ENCODE results near the gene MYO7B.
A peak's percentile ranks its signal among the peaks of the same experiment; 100 is the strongest.

The MYO7B gene

DNA sequence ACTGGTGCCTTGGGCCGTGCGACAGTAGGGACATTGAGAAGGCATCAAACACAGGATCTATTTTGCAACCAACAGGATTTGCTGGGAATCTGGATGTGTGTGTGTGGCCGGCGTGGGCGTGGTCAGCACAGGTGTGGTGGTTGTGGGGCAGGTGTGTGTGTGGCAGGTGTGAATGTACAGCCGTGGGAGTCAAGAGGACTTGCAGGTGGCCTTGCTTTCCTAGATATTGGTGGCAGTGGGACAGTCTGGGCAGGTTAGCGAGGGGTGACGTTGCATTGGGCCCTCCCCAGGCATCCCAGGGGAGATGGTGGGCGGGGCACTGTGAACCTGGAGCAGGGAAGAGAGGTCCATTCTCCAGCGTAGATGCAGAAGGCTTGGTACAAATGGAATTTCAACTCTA, 143.0 kb downstream of the MYO7B start:
- H3K27ac ChIP-seq (ENCODE audit: insufficient read depth in 1 of 2, low read depth in 1 of 2, low read length in 2 of 2, poor library complexity in 1 of 2, severe bottlenecking in 2 of 2), result no peak overlapping the region
- POLR2A ChIA-PET, result no interaction called here
- no peak overlapping the region for H3K4me3 ChIP-seq (ENCODE audit: control insufficient read depth in 1 of 7, extremely low read depth in 1 of 7, insufficient read depth in 4 of 7, low read depth in 2 of 7, low read length in 6 of 7)
- 98% methylated on average over 7 of the region's 10 CpGs for WGBS (ENCODE audit: insufficient coverage)
- CTCF ChIA-PET, result interaction anchor here (1.3 kb wide), 1 partner anchor 24 kb away, joined by 3 read pairs; no protein-coding TSS in a partner anchor
- no peaks in the 10 kb centered on the region for H3K9me3 ChIP-seq (ENCODE audit: control extremely low read depth in 1 of 5, control insufficient read depth in 4 of 5, insufficient read depth in 2 of 5, low read depth in 1 of 5, low read length in 4 of 5)
- peaks cover 0 to 13% (median 11%) of the 10 kb centered on the region in 4 experiments for H3K4me1 ChIP-seq (ENCODE audit: control extremely low read depth in 1 of 4, control insufficient read depth in 4 of 4, insufficient read depth in 4 of 4, low read length in 3 of 4)
- no peaks in the 10 kb centered on the region for H3K36me3 ChIP-seq (ENCODE audit: control insufficient read depth in 4 of 4, insufficient read depth in 4 of 4, low read length in 3 of 4)
- no peak for DNase-seq
- H3K27me3 ChIP-seq (replicated peaks in 2 of 5; ENCODE audit: control insufficient read depth in 4 of 5, insufficient read depth in 5 of 5, low read length in 4 of 5), result peaks cover 3 to 45% (median 21%) of the 10 kb centered on the region in 5 experiments

DNA sequence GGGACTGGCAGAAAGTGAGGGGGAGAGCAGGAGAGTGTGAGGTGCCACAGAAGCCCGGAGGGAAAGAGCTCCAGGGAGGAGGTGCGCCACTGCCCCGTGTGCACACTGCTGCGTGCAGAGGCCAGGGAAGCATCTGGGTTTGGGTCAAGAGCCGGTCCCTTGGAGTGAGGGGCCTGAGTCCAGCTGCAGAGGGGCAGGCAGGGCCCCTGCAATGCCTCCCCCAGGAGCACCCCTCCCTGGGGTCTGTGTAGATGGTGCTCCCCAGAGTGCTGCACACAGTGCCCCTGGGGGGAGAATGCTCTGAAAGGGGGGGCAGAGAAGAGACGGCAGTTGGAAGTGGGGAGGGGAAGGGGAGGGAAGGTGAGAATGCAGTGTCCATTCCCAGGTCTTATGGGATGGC, 143.5 kb downstream of the MYO7B start:
- WGBS (ENCODE audit: insufficient coverage), result 93% methylated on average over 6 of the region's 6 CpGs
- DNase-seq, result no peak
- peaks cover 3 to 40% (median 18%) of the 10 kb centered on the region in 5 experiments for H3K27me3 ChIP-seq (replicated peaks in 2 of 5; ENCODE audit: control insufficient read depth in 4 of 5, insufficient read depth in 5 of 5, low read length in 4 of 5)
- no peaks in the 10 kb centered on the region for H3K36me3 ChIP-seq (ENCODE audit: control insufficient read depth in 4 of 4, insufficient read depth in 4 of 4, low read length in 3 of 4)
- no peak overlapping the region for H3K27ac ChIP-seq (ENCODE audit: insufficient read depth in 1 of 2, low read depth in 1 of 2, low read length in 2 of 2, poor library complexity in 1 of 2, severe bottlenecking in 2 of 2)
- no peak overlapping the region for H3K4me3 ChIP-seq (ENCODE audit: control insufficient read depth in 1 of 7, extremely low read depth in 1 of 7, insufficient read depth in 4 of 7, low read depth in 2 of 7, low read length in 6 of 7)
- no peaks in the 10 kb centered on the region for H3K9me3 ChIP-seq (ENCODE audit: control extremely low read depth in 1 of 5, control insufficient read depth in 4 of 5, insufficient read depth in 2 of 5, low read depth in 1 of 5, low read length in 4 of 5)
- peaks cover 0 to 12% (median 11%) of the 10 kb centered on the region in 4 experiments for H3K4me1 ChIP-seq (ENCODE audit: control extremely low read depth in 1 of 4, control insufficient read depth in 4 of 4, insufficient read depth in 4 of 4, low read length in 3 of 4)
- ChIA-PET CTCF (interaction anchor here (1.1 to 1.3 kb wide), 3 partner anchors 15 to 23 kb away, joined by 3 to 4 read pairs (median 3); no protein-coding TSS in a partner anchor), POLR2A (no interaction called here)

DNA sequence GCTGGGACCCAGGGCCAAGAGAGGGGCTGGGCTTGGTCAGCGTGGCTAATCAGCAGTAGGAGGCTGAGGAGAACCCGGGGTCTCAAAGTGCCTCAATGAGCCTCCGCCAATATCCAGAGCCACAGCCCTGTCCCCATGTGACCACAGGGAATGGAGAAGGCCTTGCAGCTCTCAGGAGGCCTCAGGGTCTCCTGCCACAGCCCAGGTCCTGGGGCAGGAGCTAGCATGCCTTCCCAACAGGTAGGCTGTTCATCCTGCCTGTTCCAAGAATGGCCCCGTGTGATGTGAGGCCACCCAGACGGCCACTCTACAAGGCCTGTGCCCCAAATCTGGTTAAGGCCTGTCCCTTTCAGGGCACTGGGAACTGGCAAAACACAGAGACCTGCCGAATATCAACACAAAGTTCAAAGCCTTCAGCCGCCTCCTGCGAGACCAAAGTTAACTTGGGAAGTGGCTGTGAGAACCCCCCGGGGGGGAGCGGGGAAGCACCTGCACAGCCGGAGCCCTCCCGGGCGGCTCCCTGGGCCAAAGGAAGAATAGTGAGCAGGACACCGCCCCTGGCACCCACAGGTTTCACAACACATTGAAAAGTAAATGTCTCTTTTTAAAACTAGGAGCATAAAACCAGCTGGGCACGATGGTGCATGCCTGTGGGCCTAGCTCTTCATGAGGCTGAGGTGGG, 144.3 kb downstream of the MYO7B start:
- H3K27me3 ChIP-seq (replicated peaks in 2 of 5; ENCODE audit: control insufficient read depth in 4 of 5, insufficient read depth in 5 of 5, low read length in 4 of 5), result peaks cover 3 to 32% (median 16%) of the 10 kb centered on the region in 5 experiments
- WGBS (ENCODE audit: insufficient coverage), result 92% methylated on average over 14 of the region's 15 CpGs
- POLR2A ChIA-PET, result no interaction called here

DNA sequence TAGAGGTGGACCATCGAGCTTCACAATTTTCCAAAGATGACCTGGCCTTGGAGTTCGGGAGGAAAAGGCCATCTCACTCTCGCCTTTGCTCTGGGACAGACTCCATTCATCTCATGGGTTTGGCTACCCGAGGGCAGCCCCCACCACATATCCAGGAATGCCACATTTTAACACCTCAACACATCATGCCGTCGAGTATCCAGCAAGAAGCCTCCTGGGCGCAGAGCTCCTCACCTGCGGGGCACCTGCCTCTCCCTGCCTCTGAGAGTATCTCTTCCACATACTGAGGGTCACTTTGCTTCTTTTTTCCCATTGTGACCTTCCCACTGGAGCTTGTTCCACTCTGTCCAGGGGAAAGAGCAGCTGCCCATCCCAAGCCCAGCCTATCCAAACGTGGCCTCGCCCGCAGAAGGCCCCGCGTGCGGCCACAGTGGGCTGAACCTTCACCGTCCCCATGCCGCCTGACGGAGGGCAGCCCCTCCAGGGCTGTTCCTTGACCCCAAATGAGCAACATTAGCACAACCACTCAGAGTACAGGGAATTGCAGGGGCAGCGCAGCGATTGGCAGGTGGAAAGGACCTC, 145.3 kb downstream of the MYO7B start:
- H3K36me3 ChIP-seq (ENCODE audit: control insufficient read depth in 4 of 4, insufficient read depth in 4 of 4, low read length in 3 of 4), result no peaks in the 10 kb centered on the region
- no peak for DNase-seq
- WGBS (ENCODE audit: insufficient coverage), result 87% methylated on average over 10 of the region's 19 CpGs
- CTCF ChIA-PET, result interaction anchor here (1.2 to 1.4 kb wide), 2 partner anchors 9 to 89 kb away, joined by 3 to 5 read pairs; no protein-coding TSS in a partner anchor
- H3K9me3 ChIP-seq (ENCODE audit: control extremely low read depth in 1 of 5, control insufficient read depth in 4 of 5, insufficient read depth in 2 of 5, low read depth in 1 of 5, low read length in 4 of 5), result no peaks in the 10 kb centered on the region
- H3K4me3 ChIP-seq (ENCODE audit: control insufficient read depth in 1 of 7, extremely low read depth in 1 of 7, insufficient read depth in 4 of 7, low read depth in 2 of 7, low read length in 6 of 7), result no peak overlapping the region
- peaks cover 0 to 4% (median 1%) of the 10 kb centered on the region in 4 experiments for H3K4me1 ChIP-seq (ENCODE audit: control extremely low read depth in 1 of 4, control insufficient read depth in 4 of 4, insufficient read depth in 4 of 4, low read length in 3 of 4)
- peaks cover 2 to 25% (median 13%) of the 10 kb centered on the region in 5 experiments for H3K27me3 ChIP-seq (replicated peaks in 2 of 5; ENCODE audit: control insufficient read depth in 4 of 5, insufficient read depth in 5 of 5, low read length in 4 of 5)
- H3K27ac ChIP-seq (ENCODE audit: insufficient read depth in 1 of 2, low read depth in 1 of 2, low read length in 2 of 2, poor library complexity in 1 of 2, severe bottlenecking in 2 of 2), result no peak overlapping the region
- POLR2A ChIA-PET, result no interaction called here

More for the DNA sequence above, 144.3 kb downstream of the MYO7B start:
- no peak overlapping the region for H3K27ac ChIP-seq (ENCODE audit: insufficient read depth in 1 of 2, low read depth in 1 of 2, low read length in 2 of 2, poor library complexity in 1 of 2, severe bottlenecking in 2 of 2)
- H3K4me1 ChIP-seq (ENCODE audit: control extremely low read depth in 1 of 4, control insufficient read depth in 4 of 4, insufficient read depth in 4 of 4, low read length in 3 of 4), result peaks cover 0 to 7% (median 4%) of the 10 kb centered on the region in 4 experiments
- H3K9me3 ChIP-seq (ENCODE audit: control extremely low read depth in 1 of 5, control insufficient read depth in 4 of 5, insufficient read depth in 2 of 5, low read depth in 1 of 5, low read length in 4 of 5), result no peaks in the 10 kb centered on the region
- no peak for DNase-seq
- CTCF ChIA-PET, result interaction anchor here (1.1 to 1.4 kb wide), 5 partner anchors 8 to 88 kb away, joined by 3 to 5 read pairs (median 3); no protein-coding TSS in a partner anchor
- H3K4me3 ChIP-seq (ENCODE audit: control insufficient read depth in 1 of 7, extremely low read depth in 1 of 7, insufficient read depth in 4 of 7, low read depth in 2 of 7, low read length in 6 of 7), result no peak overlapping the region
- H3K36me3 ChIP-seq (ENCODE audit: control insufficient read depth in 4 of 4, insufficient read depth in 4 of 4, low read length in 3 of 4), result no peaks in the 10 kb centered on the region

DNA sequence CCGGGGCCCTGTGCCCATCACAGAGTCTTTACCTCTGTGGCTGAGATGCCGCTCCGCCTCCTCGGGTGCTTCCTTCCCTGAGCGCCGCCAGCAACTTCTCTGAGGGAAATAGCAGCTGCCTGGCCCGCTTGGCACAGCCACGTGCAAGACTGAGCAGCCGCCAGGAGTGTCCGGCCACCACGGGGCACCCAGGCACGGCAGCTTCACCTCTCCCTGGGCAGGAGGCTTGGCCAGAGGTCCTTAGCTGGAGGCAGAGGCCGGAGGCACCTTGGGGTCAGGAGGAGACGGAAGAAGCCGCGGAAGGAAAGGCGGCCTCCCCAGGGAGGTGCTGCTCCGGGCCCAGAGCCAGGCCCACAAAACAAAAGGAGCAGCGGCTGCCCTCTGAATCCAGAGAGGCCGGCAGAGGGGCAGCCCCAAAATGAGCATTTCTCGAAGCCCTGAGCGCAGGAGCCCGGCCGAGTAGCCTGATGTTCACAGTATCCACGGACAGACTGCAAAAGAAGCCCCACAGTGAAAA, 145.9 kb downstream of the MYO7B start:
- peak in 2 of 3 donors; percentile 13 to 35 for DNase-seq
- H3K27me3 ChIP-seq (replicated peaks in 2 of 5; ENCODE audit: control insufficient read depth in 4 of 5, insufficient read depth in 5 of 5, low read length in 4 of 5), result peaks cover 0 to 20% (median 9%) of the 10 kb centered on the region in 5 experiments
- CTCF ChIA-PET, result no interaction called here
- H3K4me3 ChIP-seq (ENCODE audit: control insufficient read depth in 1 of 7, extremely low read depth in 1 of 7, insufficient read depth in 4 of 7, low read depth in 2 of 7, low read length in 6 of 7), result peak overlapping the region in 1 of 7 experiments; percentile 13
- POLR2A ChIA-PET, result no interaction called here
- H3K4me1 ChIP-seq (ENCODE audit: control extremely low read depth in 1 of 4, control insufficient read depth in 4 of 4, insufficient read depth in 4 of 4, low read length in 3 of 4), result peaks cover 0 to 4% (median 1%) of the 10 kb centered on the region in 4 experiments
- no peaks in the 10 kb centered on the region for H3K9me3 ChIP-seq (ENCODE audit: control extremely low read depth in 1 of 5, control insufficient read depth in 4 of 5, insufficient read depth in 2 of 5, low read depth in 1 of 5, low read length in 4 of 5)
- 48% methylated on average over 24 of the region's 25 CpGs for WGBS (ENCODE audit: insufficient coverage)
- no peak overlapping the region for H3K27ac ChIP-seq (ENCODE audit: insufficient read depth in 1 of 2, low read depth in 1 of 2, low read length in 2 of 2, poor library complexity in 1 of 2, severe bottlenecking in 2 of 2)
- H3K36me3 ChIP-seq (ENCODE audit: control insufficient read depth in 4 of 4, insufficient read depth in 4 of 4, low read length in 3 of 4), result no peaks in the 10 kb centered on the region

DNA sequence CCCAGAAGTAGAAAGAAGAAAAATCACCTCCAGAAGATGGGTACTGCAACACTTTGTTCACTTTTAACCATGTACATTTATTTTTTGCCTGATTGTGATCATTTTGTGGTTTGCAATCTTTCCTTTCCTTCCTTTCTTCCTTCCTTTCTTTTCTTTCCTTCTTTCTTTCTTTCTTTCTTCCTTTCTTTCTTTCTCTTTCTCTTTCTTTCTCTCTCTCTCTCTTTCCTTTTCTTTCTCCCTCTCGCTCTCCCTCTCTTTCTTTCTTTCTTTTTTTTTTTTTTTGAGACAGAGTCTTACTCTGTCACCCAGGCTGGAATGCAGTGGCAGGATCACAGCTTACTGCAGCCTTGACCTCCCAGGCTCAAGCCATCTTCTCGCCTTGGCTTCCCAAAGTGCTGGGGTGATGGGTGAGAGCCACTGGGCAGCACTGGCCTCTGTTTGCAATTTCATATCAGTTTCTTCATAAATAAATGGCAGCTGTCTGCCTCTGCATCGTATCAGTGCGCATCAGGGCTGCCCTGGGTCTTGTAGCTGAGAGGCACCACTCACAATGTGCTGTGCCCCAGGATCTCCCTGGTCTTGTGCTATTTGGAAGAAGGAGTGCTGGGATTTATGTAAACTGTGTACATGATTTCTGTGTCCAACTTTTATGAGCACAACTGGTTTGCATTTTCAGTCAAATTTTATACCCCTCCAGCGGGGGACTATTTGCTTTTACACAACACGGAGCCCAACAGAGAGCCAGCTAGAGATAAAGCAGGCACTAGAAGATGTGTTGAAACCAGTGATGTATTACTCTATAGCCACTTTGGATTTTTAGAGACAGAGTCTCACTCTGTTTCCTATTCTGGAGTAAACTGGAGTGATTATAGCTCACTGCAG, 146.7 kb downstream of the MYO7B start:
- CTCF ChIA-PET, result no interaction called here
- H3K4me1 ChIP-seq (ENCODE audit: control extremely low read depth in 1 of 4, control insufficient read depth in 4 of 4, insufficient read depth in 4 of 4, low read length in 3 of 4), result peaks cover 0 to 4% (median 1%) of the 10 kb centered on the region in 4 experiments
- H3K36me3 ChIP-seq (ENCODE audit: control insufficient read depth in 4 of 4, insufficient read depth in 4 of 4, low read length in 3 of 4), result no peaks in the 10 kb centered on the region
- 100% methylated on average over 4 of the region's 6 CpGs for WGBS (ENCODE audit: insufficient coverage)
- no peak for DNase-seq
- H3K4me3 ChIP-seq (ENCODE audit: control insufficient read depth in 1 of 7, extremely low read depth in 1 of 7, insufficient read depth in 4 of 7, low read depth in 2 of 7, low read length in 6 of 7), result no peak overlapping the region
- POLR2A ChIA-PET, result no interaction called here
- no peak overlapping the region for H3K27ac ChIP-seq (ENCODE audit: insufficient read depth in 1 of 2, low read depth in 1 of 2, low read length in 2 of 2, poor library complexity in 1 of 2, severe bottlenecking in 2 of 2)
- H3K27me3 ChIP-seq (replicated peaks in 2 of 5; ENCODE audit: control insufficient read depth in 4 of 5, insufficient read depth in 5 of 5, low read length in 4 of 5), result peaks cover 0 to 12% (median 9%) of the 10 kb centered on the region in 5 experiments
- H3K9me3 ChIP-seq (ENCODE audit: control extremely low read depth in 1 of 5, control insufficient read depth in 4 of 5, insufficient read depth in 2 of 5, low read depth in 1 of 5, low read length in 4 of 5), result no peaks in the 10 kb centered on the region

Data from common myeloid progenitor, CD34-positive (primary cell).